Medulla oblongata (tissue), 1 donor: Measurements from ENCODE around the gene FUBP3.

Experiments used
- DNase-seq: peaks from one replicate; pipeline ENCODE4 v3.0.0-alpha.2; 2015; ENCODE audit errors: extremely low spot score

The FUBP3 gene

GRCh38 chr9:130578865-130579737 is at the start of gene FUBP3:
Gene FUBP3 (plus strand): TSS chr9:130579577. CDS start chr9:130579681, 104 bp downstream.
- DNase-seq: peak; percentile 94

- DNase-seq: no peak
These were observed 48.4 kb upstream of the FUBP3 start for GRCh38 chr9:130530938-130531337.

- no peak for DNase-seq
These were observed 47.7 kb upstream of the FUBP3 start for GRCh38 chr9:130531670-130532069.

GRCh38 chr9:130532426-130533080 is 46.8 kb upstream of the FUBP3 start:
- no peak for DNase-seq

GRCh38 chr9:130535818-130536521 is 43.4 kb upstream of the FUBP3 start:
- peak; percentile 5 for DNase-seq

- no peak for DNase-seq
These were observed 42.7 kb upstream of the FUBP3 start for GRCh38 chr9:130536701-130537107.

- no peak for DNase-seq
These were observed 41.9 kb upstream of the FUBP3 start for GRCh38 chr9:130537346-130538050.

GRCh38 chr9:130539420-130540223 is 39.8 kb upstream of the FUBP3 start:
- no peak for DNase-seq

GRCh38 chr9:130541533-130541932 is 37.8 kb upstream of the FUBP3 start:
- DNase-seq: no peak

GRCh38 chr9:130542038-130542437 is 37.3 kb upstream of the FUBP3 start:
- no peak for DNase-seq

GRCh38 chr9:130542457-130543228 is 36.7 kb upstream of the FUBP3 start:
- no peak for DNase-seq

- no peak for DNase-seq
These were observed 36.0 kb upstream of the FUBP3 start for GRCh38 chr9:130543368-130543767.

- no peak for DNase-seq
These were observed 35.5 kb upstream of the FUBP3 start for GRCh38 chr9:130543859-130544258.

GRCh38 chr9:130544364-130544763 is 35.0 kb upstream of the FUBP3 start:
- no peak for DNase-seq

GRCh38 chr9:130548103-130548502 is 31.3 kb upstream of the FUBP3 start:
- no peak for DNase-seq

- no peak for DNase-seq
These were observed 30.2 kb upstream of the FUBP3 start for GRCh38 chr9:130549093-130549735.

GRCh38 chr9:130554606-130555005 is 24.8 kb upstream of the FUBP3 start:
- no peak for DNase-seq

- no peak for DNase-seq
These were observed 24.3 kb upstream of the FUBP3 start for GRCh38 chr9:130555061-130555460.

GRCh38 chr9:130555968-130556367 is 23.4 kb upstream of the FUBP3 start:
- no peak for DNase-seq
